Fibroblast of skin of right biceps (primary cell): Measurements from ENCODE around the gene C11orf58.

Source experiments
- DNase-seq: peaks from one replicate; pipeline ENCODE4 v3.0.0-alpha.2; 2013

C11orf58 gene

DNA sequence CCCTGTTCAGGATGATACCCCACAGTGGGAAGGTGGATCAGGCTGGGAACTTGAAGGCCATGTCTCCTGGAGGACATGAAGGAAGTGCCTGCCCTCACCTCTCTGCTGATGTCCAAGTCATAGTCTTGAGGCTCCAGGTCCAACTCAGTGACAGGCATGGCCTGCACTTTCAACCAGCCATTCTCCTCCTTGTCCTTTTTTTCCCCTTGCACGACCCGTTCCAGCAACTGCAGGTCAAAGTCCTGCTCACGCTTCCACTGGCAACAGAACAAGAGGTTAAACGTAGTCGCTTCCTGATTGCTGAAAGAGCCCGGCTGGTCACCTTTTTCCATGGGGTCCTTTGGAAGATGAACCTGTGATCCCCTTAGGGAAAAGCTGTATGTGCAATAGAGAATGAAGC lies 47.7 kb downstream of the C11orf58 start:
- DNase-seq, result no peak

DNA sequence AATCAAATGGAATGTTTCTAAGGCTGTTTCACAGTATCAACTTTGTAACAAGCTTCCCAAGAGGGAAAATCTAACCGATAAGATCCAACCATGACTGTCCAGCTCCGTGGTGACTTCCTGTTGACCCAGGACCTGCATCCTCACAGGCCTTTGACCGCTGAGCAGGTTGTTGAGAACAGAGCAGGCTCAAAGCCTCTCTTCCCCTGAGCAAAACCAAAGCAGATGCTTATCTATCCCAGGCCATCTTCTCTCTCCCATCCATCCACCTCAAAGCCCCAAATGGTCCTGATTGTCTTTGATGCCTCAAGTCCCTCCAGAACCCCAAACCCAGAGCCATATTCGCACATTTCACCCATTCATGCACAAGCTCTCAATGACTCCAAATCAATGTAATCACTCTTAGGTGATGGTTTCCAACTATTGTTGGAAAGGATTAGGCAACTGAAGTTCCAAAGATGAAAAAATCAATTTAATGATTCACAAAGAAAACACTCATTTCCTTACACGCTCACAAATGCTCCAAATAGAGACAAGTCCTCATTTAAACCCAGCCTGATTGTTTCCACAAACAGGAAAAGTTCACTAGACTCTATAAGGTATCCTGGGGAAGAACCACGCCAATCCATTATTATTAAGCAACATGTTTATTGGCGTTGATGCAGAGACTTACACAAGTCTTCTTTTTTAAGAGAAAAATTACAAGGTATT lies 48.7 kb downstream of the C11orf58 start:
- peak; percentile 30 for DNase-seq

DNA sequence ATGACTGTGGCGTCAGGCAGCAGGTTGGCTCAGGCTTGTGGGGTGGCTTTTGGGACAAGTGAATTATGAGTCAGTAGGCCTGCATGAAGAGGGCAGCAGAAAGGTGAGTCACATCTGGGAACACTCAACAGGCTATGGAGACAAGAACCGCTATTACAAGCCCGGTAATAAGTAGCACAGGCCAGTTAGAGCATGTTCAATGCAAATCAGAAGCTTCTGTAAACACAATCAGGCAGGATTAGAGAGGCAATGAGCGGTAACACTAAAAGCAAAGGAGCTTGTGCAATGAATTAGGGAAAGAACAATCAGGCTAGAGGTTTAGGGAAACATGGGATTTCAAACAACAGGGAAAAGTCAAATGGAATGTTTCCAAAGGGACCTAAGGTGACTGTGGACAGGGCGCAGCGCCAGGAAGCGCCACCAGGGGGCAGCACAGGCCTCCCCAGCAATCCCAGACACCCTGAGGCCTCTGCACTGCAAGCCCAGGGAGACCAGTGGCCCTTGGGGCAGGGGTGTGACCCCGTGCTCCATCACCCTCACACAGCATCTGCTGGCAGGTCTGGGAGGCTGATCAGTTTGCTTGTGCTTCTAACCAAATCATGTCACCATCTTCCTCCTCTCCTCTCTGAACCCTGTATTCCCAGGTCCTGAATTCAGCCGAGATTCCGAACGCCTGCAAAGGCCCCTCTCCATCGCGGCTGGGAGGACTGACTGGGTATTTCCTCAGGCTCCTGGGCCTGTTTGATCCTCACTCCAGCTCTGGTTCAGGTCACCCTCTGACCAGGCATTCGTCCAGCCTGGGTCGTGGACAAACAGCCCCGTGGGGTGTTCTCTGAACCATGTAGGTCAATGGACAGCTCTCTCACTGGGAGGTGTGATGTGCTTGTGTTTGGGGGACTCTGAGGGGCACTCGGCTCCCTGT lies 50.0 kb downstream of the C11orf58 start:
- peak; percentile 67 for DNase-seq

DNA sequence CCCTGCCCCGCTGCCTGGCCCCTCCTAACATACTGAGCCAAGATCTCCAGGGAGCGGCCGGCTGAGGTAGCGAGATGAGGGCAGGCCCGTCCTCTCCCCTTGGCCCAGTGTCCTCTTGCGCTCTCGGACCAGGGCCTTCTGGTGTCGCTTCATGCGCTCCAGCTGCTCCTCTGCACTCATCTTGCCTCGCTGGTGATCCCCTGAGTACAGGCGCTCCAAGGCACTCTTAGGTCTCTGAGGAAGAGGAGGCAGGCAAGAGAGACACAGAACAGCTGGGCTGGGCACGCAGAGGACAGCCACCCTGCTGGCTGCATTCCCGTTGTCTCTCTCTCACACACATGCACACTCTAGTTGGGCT lies 50.6 kb downstream of the C11orf58 start:
- DNase-seq, result no peak

DNA sequence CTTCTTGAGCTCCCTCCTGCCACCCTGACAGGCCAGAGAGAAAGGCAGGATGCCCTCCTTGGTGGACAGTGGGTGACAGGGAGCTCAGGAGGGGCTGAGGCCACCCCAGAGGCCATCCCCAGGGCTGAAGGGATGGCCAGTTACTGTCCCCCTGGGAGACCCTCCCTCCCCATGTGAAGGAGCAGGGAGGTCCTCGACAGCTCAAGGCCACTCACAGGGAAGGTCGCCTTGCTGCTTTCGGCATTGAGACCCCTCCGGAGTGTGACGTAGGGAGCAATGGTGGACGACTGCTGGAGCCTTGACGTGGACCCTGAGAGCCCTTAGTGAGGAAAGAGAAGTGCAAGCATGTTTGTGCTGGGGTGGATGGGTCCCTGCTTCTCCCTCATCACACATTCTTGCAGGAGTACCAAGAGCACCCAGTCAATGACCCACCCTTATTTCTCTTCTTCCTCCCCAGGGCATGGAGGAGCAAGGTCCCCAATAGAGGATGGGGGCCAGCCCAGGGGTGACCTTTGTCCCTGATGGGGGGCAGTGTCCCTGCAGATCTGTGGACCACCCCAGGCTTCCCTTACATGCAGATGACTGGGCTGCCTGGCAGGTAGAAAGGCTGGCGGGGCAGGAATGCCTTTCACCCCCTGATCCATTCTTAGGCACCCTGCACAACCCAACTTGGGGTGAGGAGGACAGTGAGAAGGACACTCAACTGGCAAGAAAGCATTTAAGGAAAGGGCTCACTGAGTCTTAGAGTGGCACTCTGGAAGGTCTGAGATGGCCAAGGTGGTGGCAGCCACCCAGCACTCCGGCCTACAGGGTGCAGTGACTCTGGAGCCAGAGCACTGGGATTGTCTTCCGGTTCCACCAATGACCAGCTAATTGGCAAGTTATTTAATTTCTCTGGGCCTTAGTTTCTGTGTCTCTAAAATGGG lies 51.4 kb downstream of the C11orf58 start:
- no peak for DNase-seq

DNA sequence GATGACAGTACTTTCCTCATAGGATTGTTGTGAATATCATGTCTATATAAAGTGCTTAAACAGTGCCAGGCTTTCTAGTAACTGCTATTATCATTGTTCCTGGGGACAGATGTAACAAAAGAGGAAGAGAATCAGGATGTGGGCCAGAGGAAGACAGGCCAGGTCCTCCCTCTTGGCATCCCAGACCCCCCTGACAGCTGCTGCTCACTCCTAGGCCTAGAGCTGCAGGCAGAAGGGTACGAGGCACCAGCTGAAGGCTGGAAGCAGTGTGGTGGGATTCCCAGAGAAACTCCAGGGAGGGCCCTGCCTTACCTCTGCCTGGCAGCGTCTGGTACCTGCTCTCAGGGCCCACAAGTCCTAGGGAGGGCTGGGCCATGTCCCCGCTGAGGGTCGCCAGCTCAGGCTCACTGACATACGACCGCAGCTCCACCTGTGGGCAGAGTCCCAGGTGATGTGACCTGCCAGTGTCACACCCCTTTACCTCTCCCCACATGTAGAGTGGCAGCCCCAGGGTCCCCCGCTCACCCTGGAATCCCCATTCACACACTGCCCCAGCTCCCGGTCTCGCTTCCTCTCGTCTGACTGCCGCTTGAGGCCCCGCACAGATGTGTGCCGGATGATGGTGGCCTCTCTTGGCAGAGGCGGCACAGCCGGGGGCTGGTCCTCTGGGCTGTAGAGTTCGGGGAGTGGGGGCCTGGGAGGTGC lies 52.2 kb downstream of the C11orf58 start:
- DNase-seq, result no peak

DNA sequence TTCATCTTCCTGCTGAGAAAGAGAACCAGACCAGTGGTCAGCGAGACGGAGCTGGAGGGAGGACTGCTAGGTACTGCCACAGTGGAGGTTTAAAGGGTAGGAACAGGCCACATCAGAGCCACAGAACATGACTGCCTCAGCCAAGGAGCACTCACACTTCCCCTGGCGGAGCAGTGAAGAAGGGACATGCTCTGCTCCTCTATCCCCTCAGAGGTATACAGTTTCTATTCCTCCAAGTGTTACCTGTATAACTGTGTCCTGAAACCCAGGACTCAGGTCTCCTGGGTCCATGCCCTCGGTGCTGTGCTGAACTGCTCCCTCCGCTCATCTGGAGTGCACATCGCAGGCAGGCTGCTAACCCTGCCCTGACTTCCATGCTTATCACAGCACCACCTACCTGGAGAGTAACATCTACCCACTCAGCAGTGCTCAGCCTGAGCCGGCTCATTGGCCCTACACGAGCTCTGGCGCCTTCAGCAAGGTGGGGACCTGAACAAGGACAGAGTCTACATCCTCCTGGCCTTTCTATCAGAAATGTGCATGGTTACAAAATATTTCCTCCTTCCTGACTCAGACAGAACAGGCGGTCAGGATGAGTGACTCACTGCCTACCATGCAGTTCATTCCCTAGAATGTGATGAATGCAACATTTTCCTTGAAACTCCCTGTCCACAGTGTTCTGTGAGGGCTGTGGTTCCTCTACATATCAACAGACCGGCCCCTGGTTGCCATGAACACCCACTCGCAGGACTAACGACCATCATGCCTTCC lies 52.9 kb downstream of the C11orf58 start:
- DNase-seq, result peak; percentile 94

DNA sequence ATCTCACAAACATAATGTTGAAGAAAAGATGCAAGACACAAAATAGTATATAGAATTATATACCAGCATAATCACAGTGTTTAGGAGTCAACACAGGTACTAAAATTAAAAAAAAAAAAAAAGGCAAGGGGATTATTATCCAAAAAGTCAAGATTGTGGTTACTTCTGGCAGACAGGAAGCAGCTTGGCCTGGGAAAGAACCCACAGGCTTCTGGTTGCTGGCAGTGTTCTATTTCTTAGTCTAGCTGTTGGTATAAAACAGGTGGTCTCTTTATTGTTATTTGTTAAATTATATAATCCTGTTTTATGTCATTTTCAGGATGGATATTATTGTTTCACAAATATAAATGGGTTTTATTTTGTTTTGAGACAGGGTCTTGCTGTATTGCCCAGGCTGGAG lies 54.0 kb downstream of the C11orf58 start:
- no peak for DNase-seq

DNA sequence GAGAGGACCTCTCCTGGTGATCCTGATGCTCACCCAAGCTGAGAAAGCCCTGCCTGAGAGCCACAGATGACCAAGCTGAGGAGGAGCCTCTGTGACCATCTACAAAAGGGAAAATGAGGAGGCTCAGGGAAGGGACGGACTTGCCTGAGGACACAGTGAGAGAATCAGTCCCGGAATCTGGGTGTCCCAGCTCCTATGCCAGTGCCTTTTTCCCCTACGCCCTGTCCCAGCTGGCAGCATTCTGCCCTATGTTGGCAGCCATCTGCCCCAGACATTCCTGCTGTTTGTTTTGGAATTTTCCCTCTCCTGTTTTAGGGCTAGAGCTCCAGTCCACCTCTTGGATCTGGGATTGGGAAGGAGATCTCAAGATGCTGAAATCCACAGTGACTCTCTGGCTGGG lies 54.6 kb downstream of the C11orf58 start:
- DNase-seq, result no peak

DNA sequence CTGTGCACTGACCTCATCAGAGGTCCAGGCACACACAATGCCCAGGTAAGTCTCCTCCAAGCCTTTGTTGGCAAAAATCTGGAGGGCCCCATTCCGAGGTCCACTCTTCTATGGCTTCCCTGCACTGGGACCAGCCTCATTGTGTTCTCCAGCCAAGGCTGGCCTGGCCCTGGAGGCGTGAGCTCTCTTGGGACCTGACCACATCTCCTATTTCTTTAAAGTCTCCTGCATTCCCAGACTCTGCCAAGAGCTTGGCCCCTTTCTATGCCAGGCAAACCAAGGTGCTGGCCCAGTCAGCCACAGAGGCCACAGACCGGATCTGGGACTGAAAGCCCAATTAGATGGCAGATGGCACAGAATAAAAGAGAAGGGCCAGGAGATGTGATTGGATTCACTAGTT lies 55.1 kb downstream of the C11orf58 start:
- DNase-seq, result no peak

DNA sequence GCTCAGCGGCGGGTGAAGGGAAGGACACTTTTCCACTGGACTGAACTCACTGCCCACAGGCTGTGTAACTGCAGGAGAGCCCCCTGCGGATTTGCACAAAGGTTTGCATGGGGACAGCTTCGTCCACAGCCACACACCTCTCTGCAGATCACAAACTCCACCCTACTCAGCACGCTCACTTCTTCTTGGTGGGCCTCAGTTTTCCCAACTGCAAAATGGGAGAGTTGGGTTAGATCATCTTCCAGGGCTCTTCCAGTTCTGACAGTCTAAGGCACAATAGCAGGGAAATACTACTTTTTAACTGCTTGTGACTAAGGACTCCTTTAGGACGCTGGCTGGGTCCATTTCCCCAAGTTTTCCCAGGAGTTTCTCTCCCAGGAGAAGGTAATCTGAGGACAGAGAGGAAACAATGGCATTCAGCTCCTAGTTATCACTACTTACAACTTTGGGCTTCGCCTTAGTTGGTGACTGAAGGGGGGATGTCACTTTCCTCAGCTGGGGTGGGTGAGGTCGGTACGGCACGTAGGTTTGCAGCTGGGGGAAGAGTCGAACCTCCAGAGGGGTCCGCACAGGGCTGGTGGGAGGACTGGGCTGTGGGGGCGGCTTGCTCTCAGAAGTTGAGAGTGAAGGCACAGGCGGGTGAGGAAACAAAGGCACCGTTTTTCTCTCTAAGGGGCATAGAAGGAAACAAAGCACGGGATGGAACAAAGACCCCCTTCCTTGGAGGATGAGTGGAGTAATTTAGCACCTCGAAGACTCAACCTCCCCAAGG lies 55.8 kb downstream of the C11orf58 start:
- DNase-seq, result no peak

DNA sequence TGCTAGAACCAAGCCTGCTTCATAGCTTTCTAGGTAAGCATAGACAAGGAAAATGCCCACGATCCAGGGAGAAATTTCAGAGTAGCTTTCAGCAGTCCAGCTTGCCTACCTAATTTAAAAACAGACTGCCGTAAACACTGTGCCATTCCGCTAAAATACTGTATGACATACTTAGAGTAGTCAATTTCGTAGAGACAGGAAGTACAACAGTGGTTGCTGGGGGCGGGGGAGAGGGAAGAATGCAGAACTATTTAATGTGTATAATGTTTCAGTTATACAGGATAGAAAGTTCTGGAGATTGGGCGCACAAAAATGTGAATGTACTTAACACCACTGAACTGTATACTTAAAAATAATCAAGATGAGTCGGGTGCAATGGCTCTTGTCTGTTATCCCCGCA lies 56.7 kb downstream of the C11orf58 start:
- peak; percentile 43 for DNase-seq

DNA sequence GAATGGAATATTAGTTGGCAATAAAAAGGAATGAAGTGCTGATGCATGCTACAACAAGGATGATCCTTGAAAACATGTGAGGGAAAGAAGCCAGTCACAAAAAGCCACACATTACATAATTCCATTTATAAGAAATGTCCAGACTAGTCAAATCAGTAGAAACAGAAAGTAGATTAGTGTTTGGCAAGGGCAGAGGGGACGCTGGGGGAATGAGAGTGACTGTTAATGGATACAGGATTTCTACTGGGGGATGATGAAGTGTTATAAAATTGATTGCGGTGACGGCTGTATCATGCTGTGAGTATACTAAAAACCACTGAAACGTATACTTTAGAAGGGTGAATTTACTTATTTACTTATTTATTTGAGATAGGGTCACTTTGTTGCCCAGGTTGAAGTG lies 57.9 kb downstream of the C11orf58 start:
- DNase-seq, result no peak

DNA sequence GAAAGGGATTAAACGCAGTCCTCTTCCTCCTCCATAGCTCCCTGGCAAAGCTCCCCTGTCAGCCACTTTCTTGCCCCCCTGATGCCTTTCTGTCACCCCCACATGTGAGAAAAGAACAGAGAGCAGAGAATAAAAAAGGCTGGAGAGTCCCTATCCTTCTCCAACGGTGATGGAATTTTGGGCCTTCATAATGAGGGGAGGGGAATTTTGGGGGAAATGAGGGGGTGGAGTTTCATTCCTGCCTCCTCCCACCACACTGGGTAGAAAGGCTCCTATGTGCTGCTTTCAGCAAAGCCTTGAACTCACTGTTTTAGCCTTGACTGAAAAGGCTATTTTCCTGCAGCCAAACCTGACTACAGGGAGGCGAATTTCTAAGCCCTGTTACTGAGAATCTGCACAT lies 59.3 kb downstream of the C11orf58 start:
- no peak for DNase-seq

DNA sequence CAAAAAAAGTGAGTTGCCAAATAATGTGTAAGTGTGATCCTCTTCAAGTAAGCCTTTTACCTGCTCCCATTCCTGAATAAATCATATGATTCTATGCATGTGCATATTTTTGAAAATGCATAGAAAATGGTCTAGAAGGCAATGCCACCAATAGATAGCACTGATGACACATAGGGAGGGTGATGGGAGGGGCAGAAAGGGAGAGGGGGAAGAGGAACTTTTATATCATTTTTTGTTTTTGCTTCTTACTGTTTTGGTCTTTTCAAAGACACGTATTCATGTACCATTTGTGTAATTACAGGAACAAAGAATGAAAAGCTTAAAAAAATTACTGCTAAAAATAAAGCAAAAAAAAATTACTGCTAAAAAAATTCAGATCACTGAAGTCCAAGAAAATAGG lies 60.8 kb downstream of the C11orf58 start:
- DNase-seq, result no peak

DNA sequence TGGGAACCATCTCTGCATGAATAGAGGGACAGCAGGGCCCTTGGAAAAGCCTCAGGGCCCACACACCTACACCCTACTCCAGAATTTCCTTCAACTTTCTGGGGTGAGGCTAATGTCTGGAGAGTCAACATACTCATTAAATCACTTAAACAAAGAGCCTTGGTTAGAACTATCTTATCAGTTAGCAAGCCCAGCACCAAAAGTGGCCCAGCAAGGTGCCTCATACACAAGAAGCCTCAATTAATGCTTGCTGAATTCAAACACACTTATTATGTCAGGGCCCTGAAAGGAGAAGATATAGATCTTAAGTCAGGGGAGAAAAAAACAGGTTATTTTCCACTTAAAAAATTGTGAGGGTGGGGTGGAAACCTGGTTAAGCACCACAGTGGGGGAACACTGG lies 61.4 kb downstream of the C11orf58 start:
- no peak for DNase-seq

DNA sequence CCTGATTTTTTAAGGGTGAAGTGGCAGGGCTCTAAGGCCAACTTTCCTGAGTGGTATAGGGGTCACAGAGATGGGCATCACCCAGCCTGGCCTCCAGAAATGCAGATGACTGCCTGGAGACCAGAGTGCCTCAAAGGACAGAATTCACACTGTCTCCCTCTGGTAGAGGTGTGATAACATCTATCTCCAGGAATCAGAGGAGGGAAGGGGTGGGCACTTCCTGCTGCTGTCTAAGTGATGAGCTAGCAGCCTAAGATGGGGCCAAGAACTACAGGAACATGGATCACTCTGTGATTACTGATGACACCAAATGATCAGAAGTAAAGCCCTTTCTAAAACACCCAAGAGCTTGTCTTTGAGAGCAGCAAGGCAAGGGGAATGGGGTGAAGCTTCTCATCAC lies 61.9 kb downstream of the C11orf58 start:
- no peak for DNase-seq

DNA sequence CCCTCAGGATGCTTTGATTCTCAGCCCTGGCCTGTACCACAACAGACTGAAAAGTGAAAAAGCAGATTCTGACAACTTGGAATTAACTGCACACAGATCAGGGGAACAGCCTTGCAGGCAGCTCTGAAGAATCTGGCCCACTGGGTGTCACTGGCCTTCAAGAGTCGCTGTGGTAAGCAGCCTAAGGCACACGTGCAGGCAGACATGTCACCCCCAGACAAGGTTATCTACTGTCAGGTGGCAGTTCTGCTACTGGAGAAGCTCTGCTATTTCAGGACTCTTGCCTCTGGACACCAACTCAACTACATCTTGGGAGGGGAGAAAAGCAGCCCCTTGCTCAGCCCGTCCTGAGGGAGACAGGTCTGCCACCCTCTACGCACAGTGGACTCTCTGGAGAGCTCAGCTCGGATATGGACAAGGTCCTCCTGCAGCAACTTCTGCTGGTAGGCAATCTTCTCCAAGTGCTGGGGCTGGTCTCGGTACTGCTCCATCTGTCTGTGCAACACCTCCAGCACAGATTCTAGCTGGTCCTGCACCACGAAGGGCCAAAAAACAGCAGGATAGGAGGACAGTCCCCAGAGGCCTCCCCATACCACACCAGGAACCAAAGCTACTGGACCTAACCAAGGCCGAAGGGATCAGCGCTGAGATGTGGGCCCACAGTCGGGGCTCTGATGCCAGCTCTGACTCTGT lies 63.0 kb downstream of the C11orf58 start:
- no peak for DNase-seq

DNA sequence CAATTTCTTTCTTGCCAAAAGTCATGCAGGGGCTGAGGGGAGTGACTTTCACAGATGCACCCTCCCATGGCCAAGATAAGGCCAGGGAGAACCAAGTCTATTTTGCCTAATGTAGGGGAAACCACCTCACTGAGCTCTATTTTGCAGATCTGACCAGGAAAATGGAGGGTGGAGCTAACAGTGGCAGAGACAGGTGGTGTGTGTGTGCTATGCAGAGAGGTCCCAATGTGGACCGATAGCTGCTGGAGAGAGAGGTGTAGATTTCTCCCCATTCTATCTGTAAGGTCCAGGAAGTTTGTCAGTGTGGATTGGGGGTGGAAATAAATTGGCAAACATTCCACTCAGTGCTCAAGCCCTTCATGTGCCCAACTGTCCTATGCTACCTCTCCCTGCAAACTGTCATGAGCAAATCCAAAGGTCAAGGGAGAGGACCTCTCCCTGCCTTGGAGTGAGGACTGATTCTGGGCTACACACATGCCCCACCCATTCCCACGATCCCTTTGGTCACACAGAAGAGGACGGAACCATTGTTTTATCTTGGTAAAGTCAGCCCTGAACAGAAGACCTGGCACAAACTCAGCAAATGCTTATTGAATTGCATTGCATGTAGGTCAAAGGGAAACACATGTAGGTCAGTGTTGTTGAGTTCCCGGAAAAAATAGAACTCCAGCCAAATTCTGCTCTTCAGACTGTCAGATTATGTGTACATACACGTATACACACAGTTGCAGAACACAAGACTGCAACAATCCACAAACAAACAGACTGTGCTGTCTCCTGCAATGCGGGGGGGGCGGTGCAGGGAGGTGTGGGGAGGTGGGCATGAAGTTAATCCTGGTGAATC lies 65.9 kb downstream of the C11orf58 start:
- DNase-seq, result no peak
